ENCODE results near the gene AKR1C3.
"Not testable (repeated sequence)": the region's sequence is repeated elsewhere in the genome, so short reads cannot be mapped to it uniquely, and the experiment has no call there.

Gene AKR1C3

DNA sequence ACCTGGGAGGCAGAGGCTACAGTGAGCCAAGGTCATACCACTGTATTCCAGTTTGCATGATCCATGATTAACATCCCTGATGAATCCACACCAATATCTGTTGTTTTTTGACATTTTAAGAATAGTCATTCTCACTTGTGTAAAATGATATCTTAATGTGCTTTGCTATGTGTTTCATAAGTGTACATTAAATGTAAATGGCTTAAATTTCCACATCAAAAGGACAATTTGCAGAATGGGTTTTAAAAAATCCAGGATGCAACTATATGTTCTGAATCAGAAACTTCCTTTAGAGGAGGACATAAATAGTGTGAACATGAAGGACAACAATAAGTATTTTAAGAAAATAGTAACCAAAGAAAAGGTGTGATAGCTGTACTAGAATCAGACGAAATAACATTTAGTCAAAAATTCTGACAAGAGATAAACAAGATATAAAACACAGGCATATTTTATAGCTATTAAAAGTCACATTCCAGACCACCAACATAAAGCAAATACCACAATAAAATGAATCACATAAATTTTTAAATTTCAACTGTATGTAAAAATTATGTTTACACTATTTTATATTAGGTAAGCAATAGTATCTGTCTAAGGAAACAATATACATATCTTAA, 42.4 kb downstream of the AKR1C3 start:
- DNase-seq (ENCODE audit: low read depth in 2 of 2) = no peak

DNA sequence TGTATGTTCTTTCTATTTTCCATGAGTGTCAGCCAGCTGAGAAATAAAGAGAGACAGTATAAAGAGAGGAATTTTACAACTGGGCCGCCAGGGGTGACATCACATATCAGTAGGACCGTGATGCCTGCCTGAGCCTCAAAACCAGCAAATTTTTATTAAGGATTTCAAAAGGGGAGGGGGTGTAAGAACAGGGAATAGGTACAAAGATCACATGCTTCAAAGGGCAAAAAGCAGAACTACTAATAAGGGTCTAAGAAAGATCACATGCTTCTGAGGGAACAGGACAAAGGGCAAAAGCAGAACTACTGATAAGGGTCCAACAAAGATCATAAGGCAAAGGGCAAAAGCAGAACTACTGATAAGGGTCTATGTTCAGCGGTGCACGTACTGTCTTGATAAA, 43.5 kb downstream of the AKR1C3 start:
- DNase-seq (ENCODE audit: low read depth in 2 of 2) = not testable (repeated sequence)

DNA sequence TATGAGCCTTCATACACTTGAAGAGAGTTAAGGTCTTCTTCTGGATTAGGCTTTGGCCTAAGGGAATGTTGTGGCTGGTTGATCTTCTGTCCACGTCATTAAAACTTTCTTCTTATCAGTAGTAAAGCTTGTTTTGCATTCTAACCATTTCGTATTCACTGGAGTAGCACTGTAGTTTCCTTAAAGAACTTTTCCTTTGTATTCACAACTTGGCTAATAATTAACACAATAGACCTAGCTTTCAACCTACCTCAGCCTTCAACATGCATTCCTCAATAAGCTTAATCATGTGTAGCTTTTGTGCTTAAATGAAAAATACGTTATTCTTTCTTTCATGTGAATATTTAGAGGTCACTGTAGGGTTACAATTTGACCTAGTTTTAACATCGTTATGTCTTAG, 48.0 kb downstream of the AKR1C3 start:
- DNase-seq (ENCODE audit: low read depth in 2 of 2) = no peak

DNA sequence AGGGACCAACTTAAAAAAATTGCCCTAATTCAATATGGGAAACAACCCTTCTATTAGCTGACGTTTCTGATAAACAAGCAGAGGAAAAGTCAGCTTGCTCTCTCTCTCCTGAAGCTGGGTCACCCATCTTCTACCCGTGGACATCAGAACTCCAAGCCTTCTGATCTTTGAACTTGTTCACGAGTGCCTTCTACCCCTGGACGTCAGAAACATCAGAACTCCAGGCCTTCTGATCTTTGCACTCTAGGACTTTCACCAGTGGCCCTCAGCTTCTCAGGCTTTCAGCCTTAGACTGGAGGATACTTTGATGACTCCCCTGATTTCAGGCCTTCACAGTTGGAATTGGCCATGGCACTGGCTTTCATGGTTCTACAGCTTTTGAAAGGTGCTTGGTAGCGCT, 48.9 kb downstream of the AKR1C3 start:
- DNase-seq (ENCODE audit: low read depth in 2 of 2) = no peak

DNA sequence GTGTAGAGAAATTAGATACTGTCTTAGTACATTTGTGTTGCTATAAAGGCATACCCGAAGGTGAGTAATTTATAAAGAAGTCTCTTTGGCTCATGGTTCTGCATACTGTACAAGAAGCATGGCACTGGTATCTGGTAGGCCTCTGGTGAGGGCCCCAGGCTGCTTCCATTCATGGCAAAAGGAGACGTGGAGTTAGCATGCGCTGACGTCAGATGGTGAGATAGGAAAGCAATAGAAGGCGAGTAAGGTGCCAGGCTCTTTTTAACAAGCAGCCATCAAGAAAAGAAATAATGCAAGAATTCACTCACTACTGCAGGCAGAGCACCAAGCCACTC, 52.7 kb downstream of the AKR1C3 start:
- no peak for DNase-seq (ENCODE audit: low read depth in 2 of 2)

DNA sequence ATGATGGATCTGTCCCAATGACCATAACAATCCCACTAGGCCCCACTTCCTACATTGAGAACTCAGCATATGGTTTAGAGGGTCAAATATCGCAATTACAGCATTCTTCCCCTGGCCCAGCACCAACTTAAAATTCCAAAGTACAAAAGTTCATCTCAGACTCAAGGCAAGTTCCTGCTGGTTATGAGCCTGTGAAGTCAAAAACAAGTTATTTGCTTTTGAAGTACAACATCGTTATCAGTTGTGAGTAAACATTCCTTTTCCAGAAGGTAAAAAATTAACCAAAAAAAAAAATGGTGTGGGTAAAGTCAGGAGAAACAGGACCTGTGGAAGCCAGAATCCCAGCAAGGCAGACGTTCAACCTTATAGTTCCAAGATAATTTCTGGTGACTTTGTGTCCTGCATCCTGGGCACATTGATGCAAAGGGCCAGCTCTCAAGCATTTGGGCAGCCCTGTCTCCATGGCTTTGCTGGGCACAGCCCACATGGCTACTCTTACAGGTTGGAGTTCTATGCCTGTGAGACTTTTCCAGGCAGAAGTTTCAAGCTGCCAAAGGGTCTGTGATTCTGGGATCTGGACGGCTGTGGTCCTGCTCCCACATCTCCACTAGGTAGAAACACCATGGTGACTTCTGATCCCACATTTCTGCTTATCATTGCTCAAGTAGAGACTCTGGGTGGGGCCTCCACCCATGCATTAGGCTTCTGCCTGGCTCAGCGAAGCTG, 53.2 kb downstream of the AKR1C3 start:
- no peak for DNase-seq (ENCODE audit: low read depth in 2 of 2)

DNA sequence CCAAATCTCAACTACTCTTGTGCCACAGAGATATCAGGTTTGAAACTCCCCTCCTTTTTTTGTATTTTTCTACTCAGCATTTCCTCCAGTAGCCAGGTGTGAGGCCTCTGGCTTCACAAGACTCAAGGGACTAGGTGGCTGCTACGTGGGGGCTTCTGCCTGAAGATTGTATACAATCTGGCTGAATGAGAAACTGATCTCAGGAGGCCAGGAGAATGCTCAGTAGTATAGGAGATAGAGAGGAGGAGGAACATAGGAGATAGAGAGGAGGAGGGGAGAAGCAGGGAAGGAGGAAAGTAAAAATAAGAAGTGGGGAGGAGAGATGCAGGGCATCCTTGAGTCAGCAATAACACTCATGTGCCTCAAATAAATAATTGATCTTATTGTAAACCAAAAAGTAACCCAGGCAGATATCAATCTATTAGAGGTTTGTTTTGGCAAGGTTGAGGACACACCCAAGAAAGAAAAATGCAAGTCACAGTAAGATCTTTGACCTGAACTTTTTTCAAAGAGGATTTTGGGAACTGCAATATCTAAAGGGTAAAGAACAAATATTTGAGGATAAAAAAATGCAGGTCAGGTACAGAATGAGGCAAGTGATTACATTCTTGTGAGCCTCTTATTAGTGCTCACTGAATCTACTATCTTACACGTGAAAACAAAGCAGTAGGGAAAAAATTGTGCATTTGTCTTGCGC, 53.9 kb downstream of the AKR1C3 start:
- DNase-seq (ENCODE audit: low read depth in 2 of 2) = no peak

DNA sequence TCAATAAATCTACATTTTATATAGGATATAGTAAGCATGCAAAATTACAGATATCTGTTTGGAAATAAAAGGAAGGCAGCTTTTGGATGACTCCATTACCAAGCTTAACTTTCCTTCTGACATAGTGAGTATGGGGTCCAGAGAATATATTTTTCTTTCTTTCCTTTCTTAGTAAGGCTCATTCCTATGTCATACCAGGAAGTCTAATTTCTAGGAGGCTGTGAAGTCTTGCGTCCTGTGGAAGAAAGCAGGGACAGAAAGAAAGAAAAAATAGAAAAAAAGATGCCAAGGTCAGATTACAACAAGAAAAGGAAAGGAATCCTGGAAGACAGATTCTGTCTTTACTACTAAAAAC, 54.4 kb downstream of the AKR1C3 start:
- DNase-seq (ENCODE audit: low read depth in 2 of 2) = no peak

DNA sequence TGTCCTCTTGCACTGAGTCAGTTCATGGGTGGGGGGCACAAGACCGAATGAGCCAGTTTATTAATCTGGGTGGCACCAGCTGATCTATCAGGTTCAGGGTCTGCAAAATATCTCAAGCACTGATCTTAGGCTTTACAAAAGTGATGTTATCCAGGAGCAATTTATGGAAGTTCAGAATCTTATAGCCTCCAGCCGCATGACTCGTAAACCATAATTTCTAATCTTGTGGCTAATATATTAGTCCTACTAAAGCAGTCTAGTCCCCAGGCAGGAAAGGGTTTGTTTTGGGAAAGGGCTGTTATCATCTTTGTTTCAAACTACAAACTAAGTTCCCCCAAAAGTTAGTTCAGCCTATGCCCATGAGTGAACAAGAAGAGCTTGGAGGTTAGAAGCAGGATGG, 56.9 kb downstream of the AKR1C3 start:
- no peak for DNase-seq (ENCODE audit: low read depth in 2 of 2)

DNA sequence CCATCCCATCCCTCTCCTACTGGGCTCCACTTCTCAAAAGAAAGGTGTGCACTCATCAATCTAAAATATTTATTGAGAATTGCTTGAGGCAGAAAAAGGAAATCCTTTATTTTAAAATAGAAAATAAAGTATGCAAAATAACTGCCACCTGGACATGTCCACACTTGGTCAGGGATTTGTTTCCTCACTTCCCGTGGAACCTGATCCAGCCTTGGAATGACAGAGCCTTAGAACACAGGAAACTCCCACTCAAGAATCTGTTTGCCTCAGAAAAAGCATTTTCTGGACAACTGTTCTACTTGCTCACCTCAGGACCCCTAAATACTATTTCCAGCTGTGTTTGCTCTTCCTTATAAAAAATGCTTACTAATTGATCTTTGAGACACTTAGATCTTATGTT, 61.7 kb downstream of the AKR1C3 start:
- DNase-seq (ENCODE audit: low read depth in 2 of 2) = no peak

Measured in stimulated activated CD8-positive, alpha-beta memory T cell treated with anti-CD3 and anti-CD28 coated beads, Interleukin-2, amount 100 ng/mL, for 1 hour (primary cell).